PC-9 (cell line): ENCODE data around the gene LIN7B.

Source experiments
- CTCF ChIP-seq: fragments of 200-600 bp; sonication (generic); conservative IDR thresholded peaks from 2 replicates; pipeline ENCODE4 v1.6.1; 2017; ENCODE audit warnings: mixed run types, antibody characterized with exemption, mild to moderate bottlenecking, moderate library complexity
- EZH2 ChIP-seq: fragments of 200-600 bp; sonication (generic); IDR thresholded peaks from 2 replicates; pipeline ENCODE4 v1.8.0; 2017; ENCODE audit warnings: antibody characterized with exemption, low read depth

DNA sequence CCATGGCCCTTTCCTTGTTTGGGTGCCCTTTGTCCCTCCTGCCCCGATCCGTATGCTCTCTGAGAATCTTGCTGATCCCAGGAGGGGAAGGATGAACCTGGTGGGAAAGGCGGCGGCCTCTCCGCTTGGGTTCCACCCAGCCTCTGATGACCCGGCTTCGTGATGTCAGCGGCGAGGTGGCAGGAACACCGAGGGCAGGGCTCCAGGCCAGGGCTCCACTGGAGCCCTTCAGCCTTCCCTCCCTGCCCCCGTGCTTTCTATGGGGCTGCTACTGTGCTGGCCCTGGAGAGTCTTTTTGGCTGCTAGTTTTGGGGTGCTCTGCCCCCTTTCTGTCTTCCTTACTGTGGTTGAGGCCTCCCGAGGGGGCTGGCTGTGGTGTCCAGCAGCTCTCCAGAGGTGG is 11.9 kb upstream of the LIN7B start:
- TF ChIP-seq CTCF (no peak), EZH2 (no peak)
